Measurements from ENCODE around the gene ATP13A5.

The ATP13A5 gene

GRCh38 chr3:193271101-193271840 is 107.3 kb downstream of the ATP13A5 start:
- TF ChIP-seq, protein P1, sequence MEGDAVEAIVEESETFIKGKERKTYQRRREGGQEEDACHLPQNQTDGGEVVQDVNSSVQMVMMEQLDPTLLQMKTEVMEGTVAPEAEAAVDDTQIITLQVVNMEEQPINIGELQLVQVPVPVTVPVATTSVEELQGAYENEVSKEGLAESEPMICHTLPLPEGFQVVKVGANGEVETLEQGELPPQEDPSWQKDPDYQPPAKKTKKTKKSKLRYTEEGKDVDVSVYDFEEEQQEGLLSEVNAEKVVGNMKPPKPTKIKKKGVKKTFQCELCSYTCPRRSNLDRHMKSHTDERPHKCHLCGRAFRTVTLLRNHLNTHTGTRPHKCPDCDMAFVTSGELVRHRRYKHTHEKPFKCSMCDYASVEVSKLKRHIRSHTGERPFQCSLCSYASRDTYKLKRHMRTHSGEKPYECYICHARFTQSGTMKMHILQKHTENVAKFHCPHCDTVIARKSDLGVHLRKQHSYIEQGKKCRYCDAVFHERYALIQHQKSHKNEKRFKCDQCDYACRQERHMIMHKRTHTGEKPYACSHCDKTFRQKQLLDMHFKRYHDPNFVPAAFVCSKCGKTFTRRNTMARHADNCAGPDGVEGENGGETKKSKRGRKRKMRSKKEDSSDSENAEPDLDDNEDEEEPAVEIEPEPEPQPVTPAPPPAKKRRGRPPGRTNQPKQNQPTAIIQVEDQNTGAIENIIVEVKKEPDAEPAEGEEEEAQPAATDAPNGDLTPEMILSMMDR (IDR thresholded peaks at IDR 0.05; ENCODE audit: low read length, missing control alignments), result no peak
- no peak overlapping the region for H3K4me3 ChIP-seq (replicated peaks; ENCODE audit: low read depth, low read length)
- DNase-seq (ENCODE audit: low read depth), result no peak

DNA sequence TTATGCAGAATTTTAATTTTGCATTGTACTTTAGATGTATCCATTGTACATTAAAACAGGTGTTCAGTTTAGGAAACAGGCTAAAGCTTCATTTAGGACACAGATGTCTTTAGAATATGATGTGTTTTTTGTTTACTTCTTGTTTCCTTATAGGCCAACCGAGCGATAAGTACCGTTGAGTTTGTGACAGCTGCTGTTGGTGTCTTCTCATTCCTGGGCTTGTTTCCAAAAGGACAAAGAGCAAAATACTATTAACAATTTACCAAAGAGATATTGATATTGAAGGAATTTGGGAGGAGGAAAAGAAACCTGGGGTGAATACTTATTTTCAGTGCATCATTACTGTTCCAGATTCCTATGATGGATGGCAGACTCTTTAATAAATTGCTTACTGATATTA is 108.1 kb downstream of the ATP13A5 start:
- TF ChIP-seq, protein P1 (IDR thresholded peaks at IDR 0.05; ENCODE audit: low read length, missing control alignments), result no peak
- no peak overlapping the region for H3K4me3 ChIP-seq (replicated peaks; ENCODE audit: low read depth, low read length)
- DNase-seq (ENCODE audit: low read depth), result no peak

- no peak for DNase-seq (ENCODE audit: low read depth)
- TF ChIP-seq, protein P1 (IDR thresholded peaks at IDR 0.05; ENCODE audit: low read length, missing control alignments), result no peak
- no peak overlapping the region for H3K4me3 ChIP-seq (replicated peaks; ENCODE audit: low read depth, low read length)
Observed at GRCh38 chr3:193269343-193270028, 109.1 kb downstream of the ATP13A5 start.

DNA sequence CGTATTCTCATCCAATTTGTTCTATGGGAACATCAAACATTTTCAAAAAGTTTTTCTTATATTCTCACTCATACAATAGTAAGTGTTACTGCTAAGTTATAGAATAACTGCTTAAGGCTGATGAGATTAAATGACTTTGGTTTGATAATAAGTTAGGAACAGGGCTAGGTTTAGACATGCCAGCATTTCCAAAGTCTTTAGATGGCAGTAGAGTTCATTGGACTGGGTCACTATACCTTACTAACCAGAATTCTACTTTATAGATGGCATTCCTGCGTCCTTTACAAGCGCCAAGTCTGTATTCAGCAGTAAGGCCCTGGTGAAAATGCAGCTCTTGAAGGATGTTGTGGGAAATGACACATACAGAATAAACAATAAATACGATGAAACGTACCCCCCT is 115.8 kb downstream of the ATP13A5 start:
- no peak for DNase-seq (ENCODE audit: low read depth)
- TF ChIP-seq, protein P1 (IDR thresholded peaks at IDR 0.05; ENCODE audit: low read length, missing control alignments), result no peak
- no peak overlapping the region for H3K4me3 ChIP-seq (replicated peaks; ENCODE audit: low read depth, low read length)

GRCh38 chr3:193261970-193262369 is 116.6 kb downstream of the ATP13A5 start:
- no peak for DNase-seq (ENCODE audit: low read depth)
- H3K4me3 ChIP-seq (replicated peaks; ENCODE audit: low read depth, low read length), result no peak overlapping the region
- TF ChIP-seq, protein P1 (IDR thresholded peaks at IDR 0.05; ENCODE audit: low read length, missing control alignments), result no peak

GRCh38 chr3:193253986-193254660 is 124.4 kb downstream of the ATP13A5 start:
- H3K4me3 ChIP-seq (replicated peaks; ENCODE audit: low read depth, low read length), result no peak overlapping the region
- no peak for DNase-seq (ENCODE audit: low read depth)
- TF ChIP-seq, protein P1 (IDR thresholded peaks at IDR 0.05; ENCODE audit: low read length, missing control alignments), result no peak
